GM12878 (cell line): ENCODE measurements around the gene CD163L1. TPM values are rescaled to one million over a fixed set of nuclear protein-coding genes. Genes with fewer than 3 reads are reported as not detected.

Experiments used
- ATAC-seq: fragments of 200-7000 bp; cut with Tn5 transposase; 3 replicates; pipeline ENCODE4 v1.9.1; 2020; ENCODE audit warnings: mild to moderate bottlenecking, moderate library complexity
- BruUV-seq: library from RNA; stranded (reverse); fragments of 400-500 nt; replicated peaks from 2 replicates; lab custom pipeline; 2021; lab: Mats Ljungman, UMichigan
- CTCF ChIA-PET: fragments of 300-600 bp; sonication (Branson Sonifier 250); formaldehyde crosslinking; extraction: SDS; loops from one replicate; lab custom pipeline; 2021; ENCODE audit warnings: inconsistent platforms; lab: Yijun Ruan, JAX
- POLR2A ChIA-PET: fragments of 350-600 bp; formaldehyde crosslinking; extraction: SDS; loops from one replicate; lab custom pipeline; 2021; ENCODE audit warnings: inconsistent platforms; lab: Charles Lee
- RAD21 ChIA-PET: fragments of 300-600 bp; sonication (Branson Sonifier 250); formaldehyde crosslinking; loops from one replicate; lab custom pipeline; 2023; ENCODE audit warnings: antibody characterized with exemption; ENCODE audit not compliant: unreplicated experiment; lab: Charles Lee
- SMC1A ChIA-PET: fragments of 300-600 bp; sonication (Branson Sonifier 250); formaldehyde crosslinking; loops from one replicate; lab custom pipeline; 2023; ENCODE audit not compliant: unreplicated experiment, uncharacterized antibody; lab: Charles Lee
- DNase-seq: peaks from one replicate; pipeline ENCODE4 v3.0.0-alpha.2; 2011; ENCODE audit warnings: low read depth, low spot score
- FAIRE-seq: peaks from 3 replicates; lab custom pipeline; 2011; peaks lifted over from hg19 to GRCh38; lab: Jason Lieb, UNC
- H2AFZ ChIP-seq: 2 replicates; pipeline ENCODE4 v1.6.0; 2011; ENCODE audit warnings: low read depth, low read length, control low read depth; ENCODE audit not compliant: control insufficient read depth
- H3K27ac ChIP-seq: 2 replicates; pipeline ENCODE4 v1.5.1; 2011; ENCODE audit warnings: control low read depth; ENCODE audit not compliant: control insufficient read depth, insufficient read depth
- H3K27me3 ChIP-seq, 2 experiments: replicated peaks in 1 of 2; 2 replicates each; pipeline versions ENCODE4 v1.6.0 to v1.6.1; 2011; ENCODE audit warnings: low read length in 1 of 2; ENCODE audit not compliant: control insufficient read depth in 2 of 2, insufficient read depth in 2 of 2
- H3K36me3 ChIP-seq, 2 experiments: 2 replicates each; pipeline ENCODE4 v1.5.1; 2011; ENCODE audit warnings: low read length in 1 of 2; ENCODE audit not compliant: control insufficient read depth in 2 of 2, insufficient read depth in 2 of 2
- H3K4me1 ChIP-seq: 2 replicates; pipeline ENCODE4 v1.6.1; 2011; ENCODE audit warnings: mild to moderate bottlenecking, low read length, moderate library complexity, mixed read lengths; ENCODE audit not compliant: control insufficient read depth, insufficient read depth
- H3K4me2 ChIP-seq: 2 replicates; pipeline ENCODE4 v1.6.0; 2011; ENCODE audit warnings: control low read depth; ENCODE audit not compliant: control insufficient read depth, insufficient read depth
- H3K4me3 ChIP-seq: fragments of 200-600 bp; sonication (generic); 2 replicates; pipeline ENCODE4 v1.5.1; 2016
- H3K79me2 ChIP-seq: 2 replicates; pipeline ENCODE4 v1.6.0; 2011; ENCODE audit warnings: low read length; ENCODE audit not compliant: control insufficient read depth, insufficient read depth
- H3K9ac ChIP-seq: 2 replicates; pipeline ENCODE4 v1.8.0; 2011; ENCODE audit warnings: low read length, control low read depth, mixed read lengths; ENCODE audit not compliant: control insufficient read depth, insufficient read depth
- H3K9me3 ChIP-seq: replicated peaks from 3 replicates; pipeline ENCODE4 v1.5.1; 2011; ENCODE audit warnings: mild to moderate bottlenecking, low read length; ENCODE audit not compliant: control insufficient read depth, insufficient read depth
- H4K20me1 ChIP-seq: 2 replicates; pipeline ENCODE4 v1.6.0; 2011; ENCODE audit not compliant: control insufficient read depth, insufficient read depth
- ASH2L ChIP-seq: fragments of 300-600, 200-600 bp; sonication (generic); IDR thresholded peaks from 2 replicates; pipeline ENCODE4 v1.6.1; 2017; ENCODE audit warnings: low read depth, mild to moderate bottlenecking, borderline replicate concordance
- EED ChIP-seq: sonication (generic); IDR thresholded peaks from 2 replicates; pipeline ENCODE4 v1.6.1; 2016; ENCODE audit warnings: antibody characterized with exemption, low read depth
- EP300 ChIP-seq, 2 experiments: fragments of 150-350 bp in 1 of 2; IDR thresholded peaks; 2 replicates each; pipeline ENCODE4 v1.6.1; 2011 to 2012; ENCODE audit warnings: low read depth in 2 of 2, low read length in 2 of 2, borderline replicate concordance in 1 of 2, improper control_type of control experiment in 1 of 2, inconsistent platforms in 1 of 2; ENCODE audit not compliant: control insufficient read depth in 1 of 2
- LARP7 ChIP-seq: fragments of 450-650 bp; IDR thresholded peaks from 2 replicates; pipeline ENCODE4 v1.6.1; 2017; ENCODE audit warnings: mild to moderate bottlenecking
- NFYA ChIP-seq: IDR thresholded peaks from 2 replicates; pipeline ENCODE4 v1.6.1; 2011; ENCODE audit warnings: low read depth, mild to moderate bottlenecking, low read length, improper control_type of control experiment, borderline replicate concordance
- PAX5 ChIP-seq: IDR thresholded peaks from 2 replicates; pipeline ENCODE4 v1.6.1; 2011; ENCODE audit warnings: low read depth, low read length, borderline replicate concordance
- RELA ChIP-seq: fragments of 450-650 bp; IDR thresholded peaks from 2 replicates; pipeline ENCODE4 v1.8.0; 2014; ENCODE audit warnings: borderline replicate concordance; ENCODE audit not compliant: partially characterized antibody
- SIX5 ChIP-seq: IDR thresholded peaks from 2 replicates; pipeline ENCODE4 v1.6.1; 2011; ENCODE audit warnings: mild to moderate bottlenecking, low read depth, low read length, moderate library complexity; ENCODE audit not compliant: severe bottlenecking
- STAT1 ChIP-seq: fragments of 450-650 bp; conservative IDR thresholded peaks from 2 replicates; pipeline ENCODE4 v1.6.1; 2014; ENCODE audit warnings: antibody characterized with exemption, mild to moderate bottlenecking
- WRNIP1 ChIP-seq: IDR thresholded peaks from 2 replicates; pipeline ENCODE4 v1.6.1; 2011; ENCODE audit warnings: low read depth, low read length, improper control_type of control experiment, borderline replicate concordance
- WGBS: methylation state at CpG from one replicate; pipeline ENCODE4 v1.1.6; 2016; ENCODE audit warnings: low lambda C conversion rate; ENCODE audit not compliant: insufficient replicate concordance, insufficient coverage; ENCODE audit errors: missing lambda C conversion rate; 5-methylcytosine and 5-hydroxymethylcytosine counted together
- in situ Hi-C: fragments of 300-500 bp; cut with MboI; formaldehyde crosslinking; loops from 9 replicates; pipeline ENCODE4 v1.14.3; 2018; ENCODE audit warnings: mixed read lengths
- intact Hi-C: fragments of 100-400 bp; cut with micrococcal nuclease; formaldehyde crosslinking; loops from one replicate; pipeline ENCODE4 v1.14.2; 2022; ENCODE audit not compliant: unreplicated experiment
- polyA plus RNA-seq, 11 experiments: library from polyadenylated mRNA; depleted of rRNA in 4 of 11; unstranded in 6 of 11; stranded (reverse) in 5 of 11; fragments of >200 nt; fragmentation: Nextera tagmentation in 4 of 11; fragmentation: Illumina TruSeq in 1 of 11; extraction: Ambion mirVana in 4 of 11; extraction: Trizol in 1 of 11; gene quantifications; 1 replicate in 1 of 11; 2 replicates in 10 of 11; pipeline versions ENCODE4 v1.2.1 to v1.2.3, GENCODE V29; 2011 to 2016; ENCODE audit warnings: inconsistent platforms in 2 of 11, missing spikeins in 2 of 11, low read depth in 1 of 11
- total RNA-seq, 4 experiments: library from RNA; depleted of rRNA in 3 of 4; stranded (reverse); fragments of >200 nt in 3 of 4; fragmentation: Illumina TruSeq in 1 of 4; extraction: Trizol in 1 of 4; gene quantifications; 2 replicates each; pipeline versions ENCODE4 v1.2.1 to v1.2.3, GENCODE V29; 2013 to 2021
- TF ChIP-seq, protein P1 (sequence below): fragments of 450-650 bp; IDR thresholded peaks from 2 replicates; pipeline ENCODE4 v1.6.1; 2018; ENCODE audit warnings: mild to moderate bottlenecking, low read depth, moderate library complexity; ENCODE audit not compliant: partially characterized antibody
- TF ChIP-seq, protein P2 (sequence below): IDR thresholded peaks from 2 replicates; pipeline ENCODE4 v1.6.1; 2011; ENCODE audit warnings: low read depth, mild to moderate bottlenecking, low read length, moderate library complexity, borderline replicate concordance; ENCODE audit errors: extremely low read depth

The CD163L1 gene
- total and polyA plus RNA-seq, 10 of the 15 experiments (the other 5 are each of a cell fraction or from before 2014, with no cell fraction given), result 0.49 to 2.9 (median 1.6) TPM; not detected in 1

DNA sequence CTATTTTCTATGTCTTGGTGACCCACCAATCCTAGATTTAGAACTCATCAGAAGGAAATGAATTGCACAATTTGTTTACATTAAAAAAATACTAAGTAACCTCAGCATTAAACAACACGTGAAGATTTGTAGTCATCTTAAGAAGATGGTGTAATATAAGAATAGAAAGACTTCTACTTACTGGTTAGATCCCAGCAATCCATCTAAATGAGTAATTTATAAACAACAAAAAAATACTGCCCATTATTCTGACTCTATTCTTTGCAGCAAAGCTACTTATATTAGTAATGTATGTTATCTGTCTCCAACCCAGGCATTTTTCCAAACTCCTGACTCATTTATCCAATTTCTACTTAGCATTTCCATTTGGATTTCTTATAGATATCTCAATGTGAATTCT lies 67.8 kb downstream of the CD163L1 start:
- H3K36me3 ChIP-seq, result no peaks in the 10 kb centered on the region
- H3K79me2 ChIP-seq, result no peaks in the 10 kb centered on the region
- no peak overlapping the region for H3K9ac ChIP-seq
- H3K4me3 ChIP-seq, result no peak overlapping the region
- H3K9me3 ChIP-seq, result no peaks in the 10 kb centered on the region
- no peaks in the 10 kb centered on the region for H3K27me3 ChIP-seq
- H4K20me1 ChIP-seq, result no peaks in the 10 kb centered on the region
- 0% methylated on average over 1 of the region's 1 CpG for WGBS
- ChIA-PET CTCF (interaction anchor here (1.0 kb wide), 1 partner anchor 137 kb away, joined by 3 read pairs; no protein-coding TSS in a partner anchor), RAD21 (no interaction called here), SMC1A (no interaction called here), POLR2A (no interaction called here)
- BruUV-seq, result no TSS peak
- intact Hi-C loops, result loop anchor here (5.0 kb wide), 1 partner anchor 261 kb away; no protein-coding TSS in a partner anchor
- TF ChIP-seq SIX5, result no peak
- no peak for TF ChIP-seq EP300 (IDR thresholded peaks at IDR 0.05; ENCODE audit: borderline replicate concordance in 1 of 2, control insufficient read depth in 1 of 2, low read depth in 2 of 2, low read length in 2 of 2)
- no peak for TF ChIP-seq PAX5
- no peak for TF ChIP-seq NFYA
- TF ChIP-seq LARP7, result no peak
- no peak for TF ChIP-seq WRNIP1
- TF ChIP-seq, protein P1, sequence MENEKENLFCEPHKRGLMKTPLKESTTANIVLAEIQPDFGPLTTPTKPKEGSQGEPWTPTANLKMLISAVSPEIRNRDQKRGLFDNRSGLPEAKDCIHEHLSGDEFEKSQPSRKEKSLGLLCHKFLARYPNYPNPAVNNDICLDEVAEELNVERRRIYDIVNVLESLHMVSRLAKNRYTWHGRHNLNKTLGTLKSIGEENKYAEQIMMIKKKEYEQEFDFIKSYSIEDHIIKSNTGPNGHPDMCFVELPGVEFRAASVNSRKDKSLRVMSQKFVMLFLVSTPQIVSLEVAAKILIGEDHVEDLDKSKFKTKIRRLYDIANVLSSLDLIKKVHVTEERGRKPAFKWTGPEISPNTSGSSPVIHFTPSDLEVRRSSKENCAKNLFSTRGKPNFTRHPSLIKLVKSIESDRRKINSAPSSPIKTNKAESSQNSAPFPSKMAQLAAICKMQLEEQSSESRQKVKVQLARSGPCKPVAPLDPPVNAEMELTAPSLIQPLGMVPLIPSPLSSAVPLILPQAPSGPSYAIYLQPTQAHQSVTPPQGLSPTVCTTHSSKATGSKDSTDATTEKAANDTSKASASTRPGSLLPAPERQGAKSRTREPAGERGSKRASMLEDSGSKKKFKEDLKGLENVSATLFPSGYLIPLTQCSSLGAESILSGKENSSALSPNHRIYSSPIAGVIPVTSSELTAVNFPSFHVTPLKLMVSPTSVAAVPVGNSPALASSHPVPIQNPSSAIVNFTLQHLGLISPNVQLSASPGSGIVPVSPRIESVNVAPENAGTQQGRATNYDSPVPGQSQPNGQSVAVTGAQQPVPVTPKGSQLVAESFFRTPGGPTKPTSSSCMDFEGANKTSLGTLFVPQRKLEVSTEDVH, result no peak
- no peak for TF ChIP-seq RELA
- TF ChIP-seq ASH2L, result no peak
- TF ChIP-seq STAT1, result no peak
- TF ChIP-seq, protein P2, sequence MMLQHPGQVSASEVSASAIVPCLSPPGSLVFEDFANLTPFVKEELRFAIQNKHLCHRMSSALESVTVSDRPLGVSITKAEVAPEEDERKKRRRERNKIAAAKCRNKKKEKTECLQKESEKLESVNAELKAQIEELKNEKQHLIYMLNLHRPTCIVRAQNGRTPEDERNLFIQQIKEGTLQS, result no peak
- TF ChIP-seq EED, result no peak
- ATAC-seq (no peak), DNase-seq (no peak), FAIRE-seq (no peak)
- H3K4me2 ChIP-seq, result no peak overlapping the region
- H2AFZ ChIP-seq, result no peak overlapping the region
- no peak overlapping the region for H3K27ac ChIP-seq
- H3K4me1 ChIP-seq, result no peaks in the 10 kb centered on the region
- in situ Hi-C loops, result no loop called here
